ENCODE data around the gene RBM14.
"Not testable (repeated sequence)": the region's sequence is repeated elsewhere in the genome, so short reads cannot be mapped to it uniquely, and the experiment has no call there.

The RBM14 gene

DNA sequence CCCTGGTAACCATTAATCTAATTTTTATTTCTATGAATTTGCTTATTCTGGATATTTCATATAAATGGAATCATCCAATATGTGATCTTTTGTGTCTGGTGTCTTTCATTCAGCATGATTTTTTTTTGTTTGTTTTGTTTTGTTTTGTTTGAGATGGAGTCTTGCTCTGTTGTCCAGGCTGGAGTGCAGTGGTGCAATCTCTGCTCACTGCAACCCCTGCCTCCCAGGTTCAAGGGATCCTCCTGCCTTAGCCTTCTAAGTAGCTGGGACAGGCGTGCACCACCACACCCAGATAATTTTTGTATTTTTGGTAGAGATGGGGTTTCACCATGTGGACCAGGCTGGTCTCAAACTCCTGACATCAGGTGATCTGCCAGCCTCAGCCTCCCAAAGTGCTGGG lies 31.0 kb upstream of the RBM14 start:
- not testable (repeated sequence) for H3K9ac ChIP-seq (ENCODE audit: low read depth, low read length); H3K36me3 ChIP-seq (ENCODE audit: insufficient read depth, low read length); H3K4me2 ChIP-seq (ENCODE audit: low read length); H3K4me1 ChIP-seq (ENCODE audit: control insufficient read depth, insufficient read depth, low read length); H3K9me3 ChIP-seq (replicated peaks; ENCODE audit: low read length); H3K27me3 ChIP-seq (ENCODE audit: control insufficient read depth, insufficient read depth, low read length); H3K4me3 ChIP-seq (ENCODE audit: low read length)

DNA sequence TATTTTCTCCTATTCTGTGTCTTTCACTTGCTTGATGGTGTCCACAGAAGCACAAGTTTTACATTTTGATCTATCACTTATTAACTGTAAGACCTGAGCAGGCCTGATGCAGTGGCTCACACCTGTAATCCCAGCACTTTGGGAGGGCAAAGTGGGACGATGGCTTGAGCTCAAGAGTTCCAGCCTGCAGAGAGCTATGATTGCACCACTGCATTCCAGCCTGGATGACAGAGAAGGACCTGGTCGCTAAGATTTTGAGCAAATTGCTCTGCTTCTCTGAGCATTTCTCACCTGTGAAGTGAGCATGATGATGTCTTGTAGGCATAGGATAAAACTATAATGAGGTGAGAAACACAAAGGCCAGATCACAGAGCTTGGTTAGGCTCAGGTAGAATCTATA lies 30.3 kb upstream of the RBM14 start:
- no peak overlapping the region for H3K9ac ChIP-seq (ENCODE audit: low read depth, low read length)
- peaks cover 13% of the 10 kb centered on the region for H3K27me3 ChIP-seq (ENCODE audit: control insufficient read depth, insufficient read depth, low read length)
- no peaks in the 10 kb centered on the region for H3K36me3 ChIP-seq (ENCODE audit: insufficient read depth, low read length)
- no peaks in the 10 kb centered on the region for H3K9me3 ChIP-seq (replicated peaks; ENCODE audit: low read length)
- H3K4me3 ChIP-seq (ENCODE audit: low read length): no peak overlapping the region
- H3K4me1 ChIP-seq (ENCODE audit: control insufficient read depth, insufficient read depth, low read length): no peaks in the 10 kb centered on the region
- no peak overlapping the region for H3K4me2 ChIP-seq (ENCODE audit: low read length)

DNA sequence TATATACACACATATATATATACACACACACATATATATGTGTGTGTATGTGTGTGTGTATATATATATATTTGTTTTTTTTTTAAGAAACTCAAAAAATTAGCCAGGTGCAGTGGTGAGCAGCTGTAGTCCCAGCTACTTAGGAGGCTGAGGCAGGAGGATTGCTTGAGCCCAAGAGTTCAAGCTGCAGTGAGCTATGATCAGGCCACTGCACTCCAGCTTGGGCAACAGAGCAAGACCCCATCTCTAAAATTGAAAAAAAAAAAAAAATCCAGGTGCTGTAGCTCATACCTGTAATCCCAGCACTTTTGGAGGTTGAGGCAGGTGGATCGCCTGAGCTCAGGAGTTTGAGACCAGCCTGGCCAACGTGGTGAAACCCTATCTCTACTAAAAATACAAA lies 27.1 kb upstream of the RBM14 start:
- H3K9ac ChIP-seq (ENCODE audit: low read depth, low read length); H3K4me3 ChIP-seq (ENCODE audit: low read length); H3K4me1 ChIP-seq (ENCODE audit: control insufficient read depth, insufficient read depth, low read length); H3K4me2 ChIP-seq (ENCODE audit: low read length); H3K36me3 ChIP-seq (ENCODE audit: insufficient read depth, low read length); H3K9me3 ChIP-seq (replicated peaks; ENCODE audit: low read length): not testable (repeated sequence)
- peaks cover 13% of the 10 kb centered on the region for H3K27me3 ChIP-seq (ENCODE audit: control insufficient read depth, insufficient read depth, low read length)

DNA sequence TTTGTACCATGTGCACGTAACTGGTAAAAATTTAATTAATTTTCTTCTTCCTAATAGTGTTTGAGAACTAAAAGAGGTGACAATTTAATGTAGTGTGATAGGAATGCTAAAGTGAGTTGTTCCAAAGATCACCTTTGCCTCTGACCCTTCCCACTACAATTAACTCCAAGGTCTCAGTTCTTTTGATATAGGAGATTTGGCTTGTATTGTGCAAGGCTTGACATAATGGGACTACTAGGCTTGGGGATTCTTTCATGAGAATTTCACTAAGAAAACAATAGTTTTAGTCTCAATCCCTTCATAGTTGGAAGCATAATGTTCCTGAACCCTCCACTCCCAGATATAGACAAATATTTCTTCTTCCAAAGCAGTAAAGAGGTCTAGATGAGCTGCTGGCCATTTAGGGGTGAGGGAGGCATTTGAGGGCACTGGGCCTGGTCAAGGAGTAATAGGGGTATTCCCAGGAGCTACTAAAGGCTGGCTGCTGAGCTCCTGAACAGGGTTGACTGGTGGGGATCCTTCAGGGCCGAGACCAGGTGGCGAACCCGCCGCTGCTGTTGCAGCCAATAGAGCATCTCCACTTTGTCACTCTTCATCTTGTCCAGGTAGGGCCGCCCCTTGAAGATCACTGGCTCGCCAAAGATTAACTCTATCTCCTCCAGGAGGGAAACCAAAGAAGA lies 26.3 kb upstream of the RBM14 start:
- Histone ChIP-seq H3K9ac (ENCODE audit: low read depth, low read length) (no peak overlapping the region), H3K36me3 (ENCODE audit: insufficient read depth, low read length) (no peaks in the 10 kb centered on the region), H3K4me2 (ENCODE audit: low read length) (no peak overlapping the region), H3K4me3 (ENCODE audit: low read length) (no peak overlapping the region), H3K9me3 (replicated peaks; ENCODE audit: low read length) (no peaks in the 10 kb centered on the region), H3K27me3 (ENCODE audit: control insufficient read depth, insufficient read depth, low read length) (peaks cover 13% of the 10 kb centered on the region), H3K4me1 (ENCODE audit: control insufficient read depth, insufficient read depth, low read length) (peaks cover 11% of the 10 kb centered on the region)

DNA sequence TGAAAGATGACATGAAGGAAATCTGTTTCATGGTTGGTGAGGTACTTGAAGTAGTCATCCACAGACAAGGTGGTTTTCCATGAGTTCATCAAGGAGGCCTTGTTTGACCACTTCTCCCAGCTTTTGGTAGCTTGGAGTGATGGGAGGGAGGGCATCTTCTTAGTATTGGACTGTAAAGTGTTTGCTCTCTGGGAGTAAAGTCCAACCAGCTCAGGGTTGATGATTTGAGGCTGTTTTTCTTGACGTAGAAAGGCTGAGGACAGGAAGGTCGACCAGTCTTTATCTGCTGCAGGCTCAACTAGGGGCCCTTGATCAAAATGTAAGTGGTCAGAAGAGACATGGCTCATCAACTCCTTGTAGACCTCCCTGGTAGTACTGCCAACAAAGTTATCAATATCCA lies 25.3 kb upstream of the RBM14 start:
- H3K9me3 ChIP-seq (replicated peaks; ENCODE audit: low read length): no peaks in the 10 kb centered on the region
- no peaks in the 10 kb centered on the region for H3K36me3 ChIP-seq (ENCODE audit: insufficient read depth, low read length)
- peaks cover 12% of the 10 kb centered on the region for H3K27me3 ChIP-seq (ENCODE audit: control insufficient read depth, insufficient read depth, low read length)
- no peak overlapping the region for H3K4me3 ChIP-seq (ENCODE audit: low read length)
- no peak overlapping the region for H3K9ac ChIP-seq (ENCODE audit: low read depth, low read length)
- no peak overlapping the region for H3K4me2 ChIP-seq (ENCODE audit: low read length)
- peaks cover 12% of the 10 kb centered on the region for H3K4me1 ChIP-seq (ENCODE audit: control insufficient read depth, insufficient read depth, low read length)

DNA sequence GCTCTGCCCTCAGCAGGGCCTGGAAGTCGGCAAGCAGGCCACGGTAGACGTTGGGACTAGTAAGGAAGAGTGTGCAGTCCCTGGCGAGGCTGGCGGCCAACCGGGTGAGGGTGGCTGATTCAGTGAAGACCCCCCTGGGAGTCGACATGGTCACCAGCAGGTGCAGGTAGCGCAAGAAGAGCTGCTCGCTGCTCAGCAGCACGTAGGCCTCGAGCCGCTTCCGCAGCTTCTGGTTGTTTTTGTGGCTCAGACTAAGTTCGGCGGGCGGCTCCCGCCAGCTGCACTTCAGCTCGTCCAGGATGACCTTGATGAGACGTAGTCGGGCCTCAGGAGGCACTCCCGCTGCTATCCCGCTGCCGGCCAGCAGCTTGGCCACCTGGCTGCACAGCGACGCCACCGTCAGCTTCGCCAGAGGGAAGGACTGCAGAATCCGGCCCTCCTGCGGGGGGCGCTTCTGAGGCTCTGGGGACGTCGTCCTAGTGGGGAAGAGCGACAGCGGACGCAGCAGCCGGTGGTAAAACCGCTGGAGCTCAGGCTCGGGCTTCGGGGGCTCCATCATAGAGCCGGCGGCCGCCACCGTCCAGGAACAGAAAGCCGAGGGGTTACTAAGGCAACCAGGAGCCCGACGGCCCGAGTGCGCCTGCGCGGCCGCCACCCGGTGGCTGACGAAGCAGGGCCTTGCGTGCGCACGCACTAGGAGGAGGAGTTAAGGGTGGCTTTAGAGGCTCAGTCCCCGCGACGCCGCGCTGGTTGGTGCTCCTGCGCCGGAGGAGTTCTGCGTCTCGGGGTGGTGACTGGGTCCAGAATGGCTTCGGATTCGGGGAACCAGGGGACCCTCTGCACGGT lies 23.8 kb upstream of the RBM14 start, which contains the start of the genes CCDC87 and CCS:
CCDC87 (minus strand) TSS at position 607 of the 846 bp plus-strand sequence; CDS start at position 559, 48 bp downstream.
CCS (plus strand) TSS at position 729 of the 846 bp plus-strand sequence; CDS start at position 806, 77 bp downstream.
- H3K4me3 ChIP-seq (ENCODE audit: low read length): peak within 1 kb of the TSS; percentile 82
- peaks cover 9% of the 10 kb centered on the region for H3K27me3 ChIP-seq (ENCODE audit: control insufficient read depth, insufficient read depth, low read length)
- no peaks in the 10 kb centered on the region for H3K9me3 ChIP-seq (replicated peaks; ENCODE audit: low read length)
- no peaks in the 10 kb centered on the region for H3K36me3 ChIP-seq (ENCODE audit: insufficient read depth, low read length)
- H3K9ac ChIP-seq (ENCODE audit: low read depth, low read length): peak within 1 kb of the TSS; percentile 90
- H3K4me2 ChIP-seq (ENCODE audit: low read length): peak within 1 kb of the TSS; percentile 98
- peaks cover 12% of the 10 kb centered on the region for H3K4me1 ChIP-seq (ENCODE audit: control insufficient read depth, insufficient read depth, low read length)

DNA sequence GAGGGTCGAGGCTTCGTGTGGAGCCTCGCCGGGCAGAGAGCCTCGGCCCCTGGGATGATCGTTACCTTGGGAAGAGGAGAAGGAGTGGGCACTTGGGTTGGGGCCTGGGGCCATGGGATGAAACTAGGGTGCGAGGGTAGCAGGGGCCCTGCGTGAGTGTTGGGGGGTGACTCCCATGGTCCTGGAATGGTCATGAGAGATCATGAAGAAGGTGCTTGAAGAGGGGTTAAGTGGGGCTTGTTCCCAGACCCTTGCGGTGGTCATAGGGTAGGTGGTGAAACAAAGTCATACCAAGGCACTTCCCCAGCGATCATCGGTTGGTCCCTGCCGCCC lies 23.2 kb upstream of the RBM14 start:
- peak overlapping the region; percentile 98 for H3K4me2 ChIP-seq (ENCODE audit: low read length)
- peak overlapping the region; percentile 82 for H3K4me3 ChIP-seq (ENCODE audit: low read length)
- peaks cover 9% of the 10 kb centered on the region for H3K27me3 ChIP-seq (ENCODE audit: control insufficient read depth, insufficient read depth, low read length)
- H3K4me1 ChIP-seq (ENCODE audit: control insufficient read depth, insufficient read depth, low read length): peaks cover 12% of the 10 kb centered on the region
- H3K9ac ChIP-seq (ENCODE audit: low read depth, low read length): peak overlapping the region; percentile 90
- H3K36me3 ChIP-seq (ENCODE audit: insufficient read depth, low read length): no peaks in the 10 kb centered on the region
- no peaks in the 10 kb centered on the region for H3K9me3 ChIP-seq (replicated peaks; ENCODE audit: low read length)

DNA sequence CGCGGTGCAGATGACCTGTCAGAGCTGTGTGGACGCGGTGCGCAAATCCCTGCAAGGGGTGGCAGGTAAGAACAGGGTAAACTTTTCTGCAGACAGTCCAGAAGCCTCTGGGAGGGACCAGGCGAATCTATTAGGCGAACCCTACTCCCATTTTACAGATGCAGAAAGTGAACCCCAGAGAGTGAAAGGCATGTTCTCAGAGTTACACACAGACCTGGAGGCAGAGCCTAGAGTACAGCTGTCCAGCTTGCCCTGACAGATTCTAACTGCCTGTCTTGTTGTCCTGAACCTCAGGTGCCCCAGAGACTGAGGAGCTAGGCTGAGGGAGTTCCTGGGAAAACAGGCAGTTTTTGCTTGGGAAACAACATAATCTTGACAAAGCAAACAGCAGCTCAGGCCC lies 22.8 kb upstream of the RBM14 start:
- peak overlapping the region; percentile 90 for H3K9ac ChIP-seq (ENCODE audit: low read depth, low read length)

DNA sequence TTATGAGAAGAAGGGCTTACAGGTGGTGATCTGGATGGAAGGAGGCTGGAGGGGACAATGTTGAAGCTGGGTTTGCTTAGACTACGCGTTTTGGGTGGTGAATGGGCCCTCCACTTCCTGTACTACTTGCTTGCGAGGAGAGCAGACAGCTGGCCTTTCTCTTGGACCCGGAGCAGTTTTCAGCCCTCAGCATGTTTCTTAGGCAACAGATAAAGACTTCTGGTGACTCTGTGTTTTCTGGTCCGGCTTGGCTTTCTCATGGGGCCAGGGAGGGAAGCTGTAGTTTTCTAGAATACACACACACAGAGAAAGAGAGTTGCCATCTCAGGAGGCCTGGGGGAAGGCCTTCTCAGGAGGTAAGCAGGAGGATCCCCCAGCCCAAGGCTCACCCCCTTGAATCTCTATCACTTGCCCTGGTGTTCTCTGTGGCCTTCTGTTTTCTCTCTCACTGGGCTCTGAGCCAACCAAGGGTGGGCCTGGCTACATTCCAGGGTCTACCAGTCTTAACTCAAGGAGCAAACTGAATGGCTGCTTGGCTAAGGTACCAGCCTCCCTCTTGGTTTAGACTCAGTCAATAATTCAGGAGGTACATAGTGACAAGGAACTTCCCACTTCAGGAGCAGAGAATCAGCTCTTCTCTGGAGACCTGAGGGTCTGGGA lies 21.1 kb upstream of the RBM14 start:
- Histone ChIP-seq H3K27me3 (ENCODE audit: control insufficient read depth, insufficient read depth, low read length) (peaks cover 7% of the 10 kb centered on the region), H3K4me2 (ENCODE audit: low read length) (peak overlapping the region; percentile 31), H3K9me3 (replicated peaks; ENCODE audit: low read length) (no peaks in the 10 kb centered on the region), H3K36me3 (ENCODE audit: insufficient read depth, low read length) (peaks cover 14% of the 10 kb centered on the region), H3K4me1 (ENCODE audit: control insufficient read depth, insufficient read depth, low read length) (peaks cover 12% of the 10 kb centered on the region), H3K9ac (ENCODE audit: low read depth, low read length) (no peak overlapping the region), H3K4me3 (ENCODE audit: low read length) (no peak overlapping the region)

More for the DNA sequence above, 22.8 kb upstream of the RBM14 start:
- peak overlapping the region; percentile 98 for H3K4me2 ChIP-seq (ENCODE audit: low read length)
- no peaks in the 10 kb centered on the region for H3K9me3 ChIP-seq (replicated peaks; ENCODE audit: low read length)
- peaks cover 9% of the 10 kb centered on the region for H3K27me3 ChIP-seq (ENCODE audit: control insufficient read depth, insufficient read depth, low read length)
- peaks cover 12% of the 10 kb centered on the region for H3K4me1 ChIP-seq (ENCODE audit: control insufficient read depth, insufficient read depth, low read length)
- H3K4me3 ChIP-seq (ENCODE audit: low read length): peak overlapping the region; percentile 82
- H3K36me3 ChIP-seq (ENCODE audit: insufficient read depth, low read length): no peaks in the 10 kb centered on the region

DNA sequence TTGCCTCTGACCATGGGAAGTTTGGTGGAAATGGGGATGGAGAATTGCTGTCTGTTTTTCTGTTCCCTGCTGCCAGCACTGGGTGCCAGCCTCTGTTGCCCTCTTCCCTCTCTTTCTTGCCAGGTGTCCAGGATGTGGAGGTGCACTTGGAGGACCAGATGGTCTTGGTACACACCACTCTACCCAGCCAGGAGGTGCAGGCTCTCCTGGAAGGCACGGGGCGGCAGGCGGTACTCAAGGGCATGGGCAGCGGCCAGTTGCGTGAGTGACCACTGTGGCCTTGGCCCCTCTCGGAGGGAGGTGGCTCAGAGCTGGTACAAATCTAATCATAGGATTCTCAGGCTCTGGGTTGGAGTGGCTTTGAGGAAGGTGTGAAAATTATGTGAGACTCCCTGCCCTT lies 17.4 kb upstream of the RBM14 start:
- no peak overlapping the region for H3K9ac ChIP-seq (ENCODE audit: low read depth, low read length)
- H3K9me3 ChIP-seq (replicated peaks; ENCODE audit: low read length): no peaks in the 10 kb centered on the region
- no peak overlapping the region for H3K4me3 ChIP-seq (ENCODE audit: low read length)
- no peaks in the 10 kb centered on the region for H3K27me3 ChIP-seq (ENCODE audit: control insufficient read depth, insufficient read depth, low read length)
- H3K4me2 ChIP-seq (ENCODE audit: low read length): no peak overlapping the region
- peaks cover 23% of the 10 kb centered on the region for H3K36me3 ChIP-seq (ENCODE audit: insufficient read depth, low read length)
- peaks cover 24% of the 10 kb centered on the region for H3K4me1 ChIP-seq (ENCODE audit: control insufficient read depth, insufficient read depth, low read length)

DNA sequence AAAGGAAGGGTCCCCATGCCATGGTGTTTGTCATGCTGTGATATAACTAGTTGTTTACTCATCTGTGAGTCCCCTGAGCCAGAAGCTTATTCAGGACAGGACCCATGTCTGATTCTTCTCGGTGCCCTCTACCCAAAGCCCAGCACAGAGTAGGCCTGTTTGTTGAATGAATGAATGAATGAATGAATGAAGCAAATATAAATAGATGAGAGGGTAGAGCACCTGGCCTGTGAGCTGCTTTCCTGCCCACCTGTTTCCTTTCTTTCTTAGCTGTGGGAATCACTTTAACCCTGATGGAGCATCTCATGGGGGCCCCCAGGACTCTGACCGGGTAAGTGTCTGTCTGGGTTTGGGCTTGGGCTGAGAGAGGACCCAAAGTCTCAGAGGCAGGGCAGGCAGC lies 16.2 kb upstream of the RBM14 start:
- H3K27me3 ChIP-seq (ENCODE audit: control insufficient read depth, insufficient read depth, low read length): no peaks in the 10 kb centered on the region
- H3K4me3 ChIP-seq (ENCODE audit: low read length): no peak overlapping the region
- H3K4me1 ChIP-seq (ENCODE audit: control insufficient read depth, insufficient read depth, low read length): peaks cover 19% of the 10 kb centered on the region
- no peak overlapping the region for H3K4me2 ChIP-seq (ENCODE audit: low read length)
- no peaks in the 10 kb centered on the region for H3K9me3 ChIP-seq (replicated peaks; ENCODE audit: low read length)
- H3K36me3 ChIP-seq (ENCODE audit: insufficient read depth, low read length): peaks cover 28% of the 10 kb centered on the region
- H3K9ac ChIP-seq (ENCODE audit: low read depth, low read length): no peak overlapping the region
